Karpas-422 (cell line): Measurements from ENCODE around the gene TCF15. TPM values are rescaled to one million over a fixed set of nuclear protein-coding genes. Genes with fewer than 3 reads are reported as not detected.
"Not testable (repeated sequence)": the region's sequence is repeated elsewhere in the genome, so short reads cannot be mapped to it uniquely, and the experiment has no call there.

ENCODE experiments used
- DNase-seq: peaks from one replicate; pipeline ENCODE4 v3.0.0-alpha.2; 2015
- H2AFZ ChIP-seq: fragments of 200-600 bp; sonication (generic); 2 replicates; pipeline ENCODE4 v1.6.1; 2014; ENCODE audit warnings: antibody characterized with exemption, low read length, mixed read lengths
- H3K27ac ChIP-seq: fragments of 200-600 bp; sonication (generic); 2 replicates; pipeline ENCODE4 v1.5.1; 2014; ENCODE audit warnings: mild to moderate bottlenecking, low read length, moderate library complexity
- H3K27me3 ChIP-seq: fragments of 200-600 bp; sonication (generic); 2 replicates; pipeline ENCODE4 v1.6.1; 2014; ENCODE audit warnings: low read length, mixed read lengths
- H3K36me3 ChIP-seq: fragments of 200-600 bp; sonication (generic); 2 replicates; pipeline ENCODE4 v1.6.1; 2014; ENCODE audit warnings: low read length, mixed read lengths; ENCODE audit not compliant: insufficient read depth
- H3K4me1 ChIP-seq: fragments of 200-600 bp; sonication (generic); 2 replicates; pipeline ENCODE4 v1.6.1; 2014; ENCODE audit warnings: mild to moderate bottlenecking, low read length, mixed read lengths
- H3K4me2 ChIP-seq: fragments of 200-600 bp; sonication (generic); 2 replicates; pipeline ENCODE4 v1.6.1; 2014; ENCODE audit warnings: low read length, low read depth, mild to moderate bottlenecking; ENCODE audit not compliant: poor library complexity, severe bottlenecking
- H3K4me3 ChIP-seq: fragments of 200-600 bp; sonication (generic); 2 replicates; pipeline ENCODE4 v1.5.1; 2014; ENCODE audit warnings: mild to moderate bottlenecking, antibody characterized with exemption, low read length, mixed read lengths
- H3K79me2 ChIP-seq: fragments of 200-600 bp; sonication (generic); 2 replicates; pipeline ENCODE4 v1.6.1; 2014; ENCODE audit warnings: mild to moderate bottlenecking, low read length, mixed read lengths
- H3K9ac ChIP-seq: fragments of 200-600 bp; sonication (generic); 2 replicates; pipeline ENCODE4 v1.6.0; 2014; ENCODE audit warnings: low read length
- H3K9me2 ChIP-seq: fragments of 200-600 bp; sonication (generic), shearing (Covaris generic); replicated peaks from 2 replicates; pipeline ENCODE4 v1.6.0; 2014; ENCODE audit warnings: mild to moderate bottlenecking, low read length, moderate library complexity; ENCODE audit not compliant: insufficient read depth
- H3K9me3 ChIP-seq: fragments of 300-700, 200-600 bp; sonication (generic); 2 replicates; pipeline ENCODE4 v1.6.1; 2014; ENCODE audit warnings: low read length, mixed read lengths
- H4K20me1 ChIP-seq: fragments of 200-600 bp; sonication (generic); 2 replicates; pipeline ENCODE4 v1.6.1; 2014; ENCODE audit warnings: mild to moderate bottlenecking, antibody characterized with exemption, low read length, low read depth; ENCODE audit not compliant: insufficient read depth
- total RNA-seq: library from RNA; depleted of rRNA; stranded (reverse); fragments of >200 nt; shearing (Covaris generic); gene quantifications from 2 replicates; pipeline ENCODE4 v1.2.3, GENCODE V29; 2014; ENCODE audit warnings: low replicate concordance

Gene TCF15
- total RNA-seq, 1 experiment from 2014 or later, result not detected

GRCh38 chr20:645318-646106 lies 35.4 kb upstream of the TCF15 start:
- Histone ChIP-seq H3K9me2 (no peaks in the 10 kb centered on the region), H3K4me3 (no peak overlapping the region), H2AFZ (no peak overlapping the region), H3K79me2 (no peaks in the 10 kb centered on the region), H3K36me3 (no peaks in the 10 kb centered on the region), H3K4me1 (no peaks in the 10 kb centered on the region), H3K27ac (no peak overlapping the region), H3K9ac (no peak overlapping the region), H4K20me1 (no peaks in the 10 kb centered on the region), H3K9me3 (no peaks in the 10 kb centered on the region), H3K27me3 (no peaks in the 10 kb centered on the region), H3K4me2 (no peak overlapping the region)
- peak; percentile 92 for DNase-seq

- Histone ChIP-seq H3K4me3 (no peak overlapping the region), H3K27me3 (no peaks in the 10 kb centered on the region), H3K79me2 (no peaks in the 10 kb centered on the region), H3K4me2 (no peak overlapping the region), H4K20me1 (no peaks in the 10 kb centered on the region), H2AFZ (no peak overlapping the region), H3K9me3 (no peaks in the 10 kb centered on the region), H3K9me2 (no peaks in the 10 kb centered on the region), H3K9ac (no peak overlapping the region), H3K4me1 (no peaks in the 10 kb centered on the region), H3K36me3 (no peaks in the 10 kb centered on the region), H3K27ac (no peak overlapping the region)
- no peak for DNase-seq
Measured at GRCh38 chr20:644692-645317, 34.7 kb upstream of the TCF15 start.

GRCh38 chr20:642398-643174 lies 32.5 kb upstream of the TCF15 start:
- Histone ChIP-seq H3K79me2 (no peaks in the 10 kb centered on the region), H3K27ac (no peak overlapping the region), H3K4me3 (no peak overlapping the region), H3K4me1 (no peaks in the 10 kb centered on the region), H3K9ac (no peak overlapping the region), H3K9me3 (no peaks in the 10 kb centered on the region), H3K27me3 (no peaks in the 10 kb centered on the region), H4K20me1 (no peaks in the 10 kb centered on the region), H2AFZ (no peak overlapping the region), H3K36me3 (no peaks in the 10 kb centered on the region), H3K9me2 (no peaks in the 10 kb centered on the region), H3K4me2 (no peak overlapping the region)
- no peak for DNase-seq

- H4K20me1 ChIP-seq, H3K9me3 ChIP-seq, H3K27me3 ChIP-seq, H3K9ac ChIP-seq, H3K36me3 ChIP-seq, DNase-seq, H3K9me2 ChIP-seq, H3K4me2 ChIP-seq, H3K4me1 ChIP-seq, H3K27ac ChIP-seq, H3K79me2 ChIP-seq, H3K4me3 ChIP-seq, H2AFZ ChIP-seq: not testable (repeated sequence)
Measured at GRCh38 chr20:642013-642397, 31.9 kb upstream of the TCF15 start.

- no peaks in the 10 kb centered on the region for H3K36me3 ChIP-seq
- H3K27me3 ChIP-seq, result no peaks in the 10 kb centered on the region
- H4K20me1 ChIP-seq, result no peaks in the 10 kb centered on the region
- H2AFZ ChIP-seq, result no peak overlapping the region
- no peaks in the 10 kb centered on the region for H3K9me2 ChIP-seq
- H3K4me2 ChIP-seq, result no peak overlapping the region
- H3K27ac ChIP-seq, result no peak overlapping the region
- H3K9me3 ChIP-seq, result no peaks in the 10 kb centered on the region
- no peak overlapping the region for H3K9ac ChIP-seq
- H3K4me1 ChIP-seq, result no peaks in the 10 kb centered on the region
- no peak for DNase-seq
- no peaks in the 10 kb centered on the region for H3K79me2 ChIP-seq
- no peak overlapping the region for H3K4me3 ChIP-seq
Measured at GRCh38 chr20:641516-641875, 31.4 kb upstream of the TCF15 start.

GRCh38 chr20:640674-641515 lies 30.8 kb upstream of the TCF15 start:
- no peak overlapping the region for H3K4me2 ChIP-seq
- H3K27me3 ChIP-seq, result no peaks in the 10 kb centered on the region
- no peak overlapping the region for H2AFZ ChIP-seq
- no peak for DNase-seq
- no peak overlapping the region for H3K27ac ChIP-seq
- no peaks in the 10 kb centered on the region for H3K79me2 ChIP-seq
- H3K4me1 ChIP-seq, result no peaks in the 10 kb centered on the region
- H3K9ac ChIP-seq, result no peak overlapping the region
- no peaks in the 10 kb centered on the region for H3K36me3 ChIP-seq
- no peaks in the 10 kb centered on the region for H3K9me3 ChIP-seq
- no peaks in the 10 kb centered on the region for H4K20me1 ChIP-seq
- no peaks in the 10 kb centered on the region for H3K9me2 ChIP-seq
- no peak overlapping the region for H3K4me3 ChIP-seq

GRCh38 chr20:638579-638978 lies 28.5 kb upstream of the TCF15 start:
- Histone ChIP-seq H3K27me3 (no peaks in the 10 kb centered on the region), H4K20me1 (no peaks in the 10 kb centered on the region), H2AFZ (no peak overlapping the region), H3K79me2 (no peaks in the 10 kb centered on the region), H3K27ac (no peak overlapping the region), H3K4me2 (no peak overlapping the region), H3K36me3 (no peaks in the 10 kb centered on the region), H3K9ac (no peak overlapping the region), H3K9me2 (no peaks in the 10 kb centered on the region), H3K4me1 (no peaks in the 10 kb centered on the region), H3K9me3 (no peaks in the 10 kb centered on the region), H3K4me3 (no peak overlapping the region)
- no peak for DNase-seq

GRCh38 chr20:637559-637958 lies 27.4 kb upstream of the TCF15 start:
- H3K9me2 ChIP-seq, result no peaks in the 10 kb centered on the region
- H3K9me3 ChIP-seq, result no peaks in the 10 kb centered on the region
- no peak for DNase-seq
- H3K4me1 ChIP-seq, result no peaks in the 10 kb centered on the region
- H3K4me2 ChIP-seq, result no peak overlapping the region
- no peaks in the 10 kb centered on the region for H3K27me3 ChIP-seq
- no peak overlapping the region for H2AFZ ChIP-seq
- H3K4me3 ChIP-seq, result no peak overlapping the region
- H3K27ac ChIP-seq, result no peak overlapping the region
- H3K36me3 ChIP-seq, result no peaks in the 10 kb centered on the region
- no peaks in the 10 kb centered on the region for H3K79me2 ChIP-seq
- H4K20me1 ChIP-seq, result no peaks in the 10 kb centered on the region
- H3K9ac ChIP-seq, result no peak overlapping the region
